BJ (cell line): ENCODE data around the gene ZNF385B. TPM values are rescaled to one million over a fixed set of nuclear protein-coding genes. Genes with fewer than 3 reads are reported as not detected.
A peak's percentile ranks its signal among the peaks of the same experiment; 100 is the strongest.

Experiments
- CTCF ChIA-PET: fragments of 350-600 bp; formaldehyde crosslinking; extraction: SDS; loops from one replicate; lab custom pipeline; 2021; ENCODE audit warnings: antibody characterized with exemption, inconsistent platforms; lab: Yijun Ruan, JAX
- POLR2A ChIA-PET: fragments of 300-600 bp; sonication (Branson Sonifier 250); formaldehyde crosslinking; extraction: SDS; loops from one replicate; lab custom pipeline; 2021; ENCODE audit warnings: antibody characterized with exemption; lab: Charles Lee
- DNase-seq: peaks from one replicate; pipeline ENCODE4 v3.0.0-alpha.2; 2011; ENCODE audit warnings: low read depth
- H3K27me3 ChIP-seq: 2 replicates; pipeline ENCODE4 v1.6.0; 2011; ENCODE audit warnings: low read length; ENCODE audit not compliant: control insufficient read depth, insufficient read depth
- H3K36me3 ChIP-seq: 2 replicates; pipeline ENCODE4 v1.5.1; 2011; ENCODE audit warnings: low read length; ENCODE audit not compliant: control insufficient read depth, insufficient read depth
- H3K4me3 ChIP-seq: 2 replicates; pipeline ENCODE4 v1.5.1; 2011; ENCODE audit warnings: low read depth, mild to moderate bottlenecking, control low read depth, low read length
- CTCF ChIP-seq: IDR thresholded peaks from 2 replicates; pipeline ENCODE4 v1.5.1; 2011; ENCODE audit warnings: low read depth, mild to moderate bottlenecking, control low read depth, inconsistent platforms, low read length, moderate library complexity; ENCODE audit not compliant: insufficient read depth
- polyA plus RNA-seq: library from polyadenylated mRNA; depleted of rRNA; stranded (reverse); fragments of >200 nt; gene quantifications from 2 replicates; pipeline ENCODE4 v1.2.3, GENCODE V29; 2011

Gene ZNF385B
- polyA plus RNA-seq, 1 experiment, result 0.22 TPM

- no peak for DNase-seq
- no peak for TF ChIP-seq CTCF
- ChIA-PET POLR2A (no interaction called here), CTCF (interaction anchor here (1.2 to 1.9 kb wide), 4 partner anchors 19 to 203 kb away, joined by 3 to 5 read pairs (median 4); no protein-coding TSS in a partner anchor)
- Histone ChIP-seq H3K36me3 (no peaks in the 10 kb centered on the region), H3K27me3 (no peaks in the 10 kb centered on the region), H3K4me3 (no peak overlapping the region)
Observed at GRCh38 chr2:179614121-179614520, 247.3 kb downstream of the ZNF385B start.

DNA sequence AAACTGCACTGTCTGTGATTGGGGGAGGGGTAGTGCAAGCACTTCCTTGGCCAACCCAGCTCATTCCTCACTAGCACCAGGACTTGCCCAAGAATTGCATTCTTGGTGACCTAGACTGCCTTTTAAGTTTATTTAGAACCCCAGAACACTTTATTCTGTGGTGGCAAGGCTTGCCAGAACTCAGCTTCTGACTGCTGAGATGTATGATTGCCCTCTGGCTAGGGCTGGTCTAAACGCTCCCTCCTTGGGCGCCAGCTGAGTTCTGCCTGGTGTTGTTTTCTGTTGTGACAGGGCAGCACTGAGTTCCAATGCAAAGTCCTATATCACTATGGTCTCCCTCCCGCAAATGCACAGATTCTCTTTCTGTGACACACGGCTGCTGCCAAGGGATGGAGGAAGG, 247.7 kb downstream of the ZNF385B start:
- Histone ChIP-seq H3K36me3 (no peaks in the 10 kb centered on the region), H3K27me3 (no peaks in the 10 kb centered on the region), H3K4me3 (no peak overlapping the region)
- CTCF ChIA-PET, result interaction anchor here (0.9 to 1.9 kb wide), 5 partner anchors 14 to 203 kb away, joined by 3 to 5 read pairs (median 4); no protein-coding TSS in a partner anchor
- no peak for TF ChIP-seq CTCF
- POLR2A ChIA-PET, result no interaction called here
- DNase-seq, result no peak

DNA sequence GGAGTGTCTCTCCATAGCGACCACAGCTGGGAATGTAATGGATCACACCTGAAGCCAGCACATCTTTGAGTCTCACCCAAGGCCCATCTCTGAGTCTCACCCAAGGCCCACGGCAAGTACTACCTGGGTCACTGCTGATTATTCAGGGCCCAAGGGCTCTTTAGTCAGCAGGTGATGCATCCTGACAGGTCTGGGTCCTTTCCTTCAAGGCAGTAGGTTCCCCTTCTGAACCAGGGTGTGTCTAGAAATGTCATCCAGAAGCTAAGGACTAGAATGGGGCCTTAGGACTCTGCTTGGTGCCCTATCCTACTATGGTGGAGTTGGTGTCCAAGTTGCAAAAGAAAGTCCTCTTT, 248.1 kb downstream of the ZNF385B start:
- CTCF ChIA-PET, result interaction anchor here (0.8 to 1.9 kb wide), 6 partner anchors 14 to 202 kb away, joined by 3 to 5 read pairs (median 4); no protein-coding TSS in a partner anchor
- no peaks in the 10 kb centered on the region for H3K27me3 ChIP-seq
- no peaks in the 10 kb centered on the region for H3K36me3 ChIP-seq
- no peak for DNase-seq
- POLR2A ChIA-PET, result no interaction called here
- TF ChIP-seq CTCF, result no peak
- no peak overlapping the region for H3K4me3 ChIP-seq

GRCh38 chr2:179612591-179613298, 248.7 kb downstream of the ZNF385B start:
- Histone ChIP-seq H3K27me3 (no peaks in the 10 kb centered on the region), H3K36me3 (no peaks in the 10 kb centered on the region), H3K4me3 (no peak overlapping the region)
- DNase-seq, result no peak
- CTCF ChIA-PET, result interaction anchor here (0.8 to 1.9 kb wide), 7 partner anchors 15 to 202 kb away, joined by 3 to 5 read pairs (median 3); no protein-coding TSS in a partner anchor
- no peak for TF ChIP-seq CTCF
- POLR2A ChIA-PET, result interaction anchor here (0.5 kb wide), 1 partner anchor 190 kb away, joined by 4 read pairs; no protein-coding TSS in a partner anchor

GRCh38 chr2:179612108-179612507, 249.3 kb downstream of the ZNF385B start:
- H3K36me3 ChIP-seq, result no peaks in the 10 kb centered on the region
- no peak overlapping the region for H3K4me3 ChIP-seq
- no peaks in the 10 kb centered on the region for H3K27me3 ChIP-seq
- ChIA-PET POLR2A (interaction anchor here (0.5 kb wide), 1 partner anchor 189 kb away, joined by 4 read pairs; no protein-coding TSS in a partner anchor), CTCF (interaction anchor here (0.8 to 1.9 kb wide), 3 partner anchors 23 to 189 kb away, joined by 3 to 5 read pairs (median 3); no protein-coding TSS in a partner anchor)
- no peak for TF ChIP-seq CTCF
- DNase-seq, result peak; percentile 87
